M059J (cell line): Measurements from ENCODE around the gene CCDC196. TPM values are rescaled to one million over a fixed set of nuclear protein-coding genes. Genes with fewer than 3 reads are reported as not detected.

Experiments used
- DNase-seq: peaks from one replicate; pipeline ENCODE4 v3.0.0-alpha.2; 2012; ENCODE audit warnings: low read depth
- total RNA-seq: library from RNA; depleted of rRNA; stranded (reverse); fragments of >200 nt; shearing (Covaris generic); gene quantifications from 2 replicates; pipeline ENCODE4 v1.2.3, GENCODE V29; 2014; rRNA removed

CCDC196 gene, protein sequence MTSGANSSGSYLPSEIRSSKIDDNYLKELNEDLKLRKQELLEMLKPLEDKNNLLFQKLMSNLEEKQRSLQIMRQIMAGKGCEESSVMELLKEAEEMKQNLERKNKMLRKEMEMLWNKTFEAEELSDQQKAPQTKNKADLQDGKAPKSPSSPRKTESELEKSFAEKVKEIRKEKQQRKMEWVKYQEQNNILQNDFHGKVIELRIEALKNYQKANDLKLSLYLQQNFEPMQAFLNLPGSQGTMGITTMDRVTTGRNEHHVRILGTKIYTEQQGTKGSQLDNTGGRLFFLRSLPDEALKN
- total RNA-seq: not detected in 2 replicates

DNA sequence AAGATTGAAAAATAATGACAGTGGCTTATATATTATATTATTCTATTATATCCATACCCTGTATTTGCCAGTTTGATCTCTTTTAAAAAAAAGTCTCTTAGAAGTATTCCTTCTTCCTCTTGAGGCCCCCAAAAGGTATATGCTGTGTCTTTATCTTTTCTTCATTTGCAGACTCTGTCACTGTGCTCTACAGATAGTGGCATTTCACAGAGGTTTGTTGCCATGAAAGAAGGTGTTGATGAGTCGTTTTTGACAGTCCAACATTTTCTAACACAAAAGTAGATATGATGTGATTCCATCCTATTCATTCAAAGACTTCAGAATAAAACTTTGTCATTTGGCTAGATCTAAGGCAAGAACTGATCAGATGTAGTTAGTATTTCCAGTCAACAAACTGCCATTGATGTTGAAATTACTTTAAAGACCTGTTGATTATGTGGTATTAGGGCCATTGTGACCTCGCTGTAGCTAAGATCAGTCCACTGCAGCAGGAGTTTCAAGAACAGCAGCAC, at the start of gene CCDC196:
CCDC196 (plus strand) TSS at position 462 of the 512 bp plus-strand sequence. CDS start 132 bp downstream, outside the sequence.
- no peak for DNase-seq

DNA sequence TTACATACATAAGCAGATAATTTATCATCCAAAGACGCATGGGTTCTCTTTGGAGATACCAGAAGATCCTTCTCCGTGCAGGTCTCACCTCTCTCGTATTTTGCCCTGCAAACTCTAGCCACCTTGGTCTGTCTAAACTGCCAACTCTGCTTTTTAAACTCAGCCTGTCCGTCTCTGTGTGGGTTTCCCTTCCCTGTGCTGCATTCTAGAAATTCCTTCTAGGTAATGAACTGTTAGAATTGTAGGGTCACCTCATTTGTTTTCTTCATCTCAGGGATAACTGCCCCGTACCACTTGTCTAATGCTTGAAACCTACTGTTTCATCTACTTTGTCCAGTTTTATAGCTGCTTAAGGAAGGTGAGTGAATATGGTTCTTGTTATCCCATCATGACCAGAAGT, 45.4 kb upstream of the CCDC196 start:
- DNase-seq: no peak

DNA sequence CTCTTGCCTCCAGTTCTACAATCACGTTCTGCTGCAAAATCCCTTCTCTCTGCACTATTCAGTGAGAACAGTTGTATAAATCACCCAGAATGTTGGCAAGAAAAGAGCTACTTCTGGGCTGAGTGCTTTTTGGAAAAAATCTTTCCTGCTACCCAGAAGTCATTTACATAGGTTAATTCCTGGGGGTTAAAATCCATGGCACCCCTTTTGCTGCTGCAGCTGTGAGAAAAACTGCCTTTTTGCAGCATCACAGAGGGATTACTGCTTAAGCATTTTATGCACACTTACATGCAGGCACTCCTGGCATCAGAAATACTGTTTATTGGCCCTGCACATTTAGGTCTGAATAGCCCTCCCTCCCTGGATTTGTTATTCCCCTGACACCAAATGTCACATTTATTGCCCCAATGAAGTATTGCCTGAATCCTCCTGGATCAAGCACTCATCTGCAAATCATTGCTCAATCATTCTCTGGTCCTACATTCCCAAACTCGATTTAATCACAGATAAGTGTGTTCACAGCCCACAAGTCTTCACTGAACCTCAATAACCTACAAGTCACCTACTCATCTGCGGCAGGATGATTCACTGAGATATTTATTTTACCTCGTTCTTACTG, 43.1 kb upstream of the CCDC196 start:
- DNase-seq: peak; percentile 22

DNA sequence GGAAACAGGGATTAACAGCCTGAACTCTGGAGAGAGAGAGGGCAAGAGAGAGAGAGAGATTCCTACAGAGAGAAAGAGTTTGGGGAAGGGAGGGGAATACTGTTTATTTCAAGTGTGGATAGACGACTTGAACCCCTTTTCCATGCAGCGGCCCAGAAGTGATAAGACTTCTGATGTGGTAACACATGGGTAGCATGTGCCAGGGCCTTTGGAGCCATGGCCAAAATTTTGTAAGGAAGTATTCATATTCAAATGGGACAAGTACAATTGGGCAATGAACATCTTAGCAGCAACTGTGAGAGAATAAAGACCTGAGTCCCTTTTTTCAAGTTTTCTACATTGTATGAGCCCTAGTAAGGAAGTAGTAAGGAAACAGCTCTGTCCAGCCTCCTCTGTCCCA, 42.4 kb upstream of the CCDC196 start:
- no peak for DNase-seq

DNA sequence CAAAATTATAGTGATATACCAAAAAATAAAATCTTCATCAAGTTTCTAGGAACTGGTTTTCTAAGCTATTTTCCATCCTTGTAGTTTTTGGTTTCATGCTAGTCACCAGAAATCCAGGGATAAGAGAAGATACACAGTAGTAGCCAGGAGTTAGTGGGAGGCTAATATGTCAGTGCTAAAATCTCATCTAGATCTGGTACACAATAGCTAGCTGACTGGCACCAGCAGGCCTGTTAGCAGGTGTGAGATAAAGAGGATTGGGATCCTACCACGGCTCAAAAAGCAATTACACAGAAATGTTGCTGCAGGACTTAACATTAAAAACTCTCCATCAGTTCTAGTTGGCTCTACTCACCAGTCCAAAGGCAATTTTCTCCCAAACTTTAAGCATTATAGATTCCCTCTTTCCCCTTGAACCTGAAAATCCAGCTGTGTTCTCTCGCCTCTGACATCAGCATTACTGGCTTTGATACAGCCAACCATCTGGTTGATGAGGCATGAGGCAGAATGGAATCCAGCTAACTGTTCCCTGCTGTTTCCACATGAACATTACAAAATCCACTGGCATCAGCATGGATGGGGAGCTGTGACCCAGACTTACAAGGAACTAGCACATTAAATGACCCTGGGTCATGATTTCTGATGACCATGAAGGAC, 41.8 kb upstream of the CCDC196 start:
- DNase-seq: no peak

DNA sequence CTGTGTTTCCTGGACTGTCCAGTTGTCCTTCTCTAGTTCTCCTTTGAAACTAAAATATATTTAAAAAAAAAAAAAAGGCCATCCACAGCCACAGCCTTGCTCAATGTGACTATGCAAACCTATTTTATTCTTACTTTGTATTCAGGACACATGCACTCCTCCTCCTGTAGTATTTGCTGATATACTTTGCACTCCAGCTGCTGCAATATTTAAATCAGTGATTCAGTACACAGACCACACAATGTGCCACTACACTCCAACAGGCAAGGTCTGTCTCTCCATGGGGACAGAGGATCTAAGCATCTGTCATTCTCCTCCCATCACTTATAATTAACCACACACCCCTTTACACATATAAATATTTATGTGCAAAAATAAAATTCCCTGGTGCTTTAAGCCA, 40.2 kb upstream of the CCDC196 start:
- DNase-seq: no peak

DNA sequence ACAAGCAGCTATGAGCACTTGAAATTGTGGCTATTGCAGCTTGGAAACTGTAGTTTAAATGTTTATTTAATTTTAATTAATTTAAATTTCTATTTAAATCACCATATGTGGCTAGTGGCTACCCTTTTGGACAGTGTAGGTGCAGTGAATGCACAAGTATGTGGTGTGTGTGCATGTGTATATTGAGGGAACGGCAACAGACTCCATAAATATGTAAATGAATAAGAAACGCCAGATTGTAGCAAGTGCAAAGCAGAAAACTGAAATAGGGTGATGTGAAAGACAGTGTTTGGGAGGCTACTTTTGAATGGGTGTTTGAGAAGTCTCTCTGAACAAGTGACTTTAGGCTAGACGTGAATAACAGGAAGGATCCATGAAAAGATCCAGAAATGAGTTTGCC, 32.7 kb upstream of the CCDC196 start:
- DNase-seq: no peak

DNA sequence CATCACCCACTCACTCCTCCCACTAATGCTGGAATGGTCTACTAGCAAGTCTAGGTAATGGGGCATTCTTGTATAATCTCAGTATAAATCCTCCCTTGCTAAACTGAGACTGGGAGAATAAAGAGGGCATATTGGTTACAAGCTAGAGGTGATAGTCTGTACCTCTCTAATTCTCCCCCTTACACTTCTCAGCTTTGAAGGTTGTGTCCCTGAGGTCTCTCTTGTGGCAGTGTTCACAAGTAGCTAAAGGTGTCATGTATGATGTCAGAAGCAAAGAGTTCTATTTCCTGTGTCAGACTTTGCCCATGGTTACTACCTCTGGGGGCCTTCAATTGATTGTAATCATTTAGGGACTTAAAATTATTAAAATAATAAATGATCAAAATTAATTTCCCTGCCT, 26.6 kb upstream of the CCDC196 start:
- DNase-seq: no peak

DNA sequence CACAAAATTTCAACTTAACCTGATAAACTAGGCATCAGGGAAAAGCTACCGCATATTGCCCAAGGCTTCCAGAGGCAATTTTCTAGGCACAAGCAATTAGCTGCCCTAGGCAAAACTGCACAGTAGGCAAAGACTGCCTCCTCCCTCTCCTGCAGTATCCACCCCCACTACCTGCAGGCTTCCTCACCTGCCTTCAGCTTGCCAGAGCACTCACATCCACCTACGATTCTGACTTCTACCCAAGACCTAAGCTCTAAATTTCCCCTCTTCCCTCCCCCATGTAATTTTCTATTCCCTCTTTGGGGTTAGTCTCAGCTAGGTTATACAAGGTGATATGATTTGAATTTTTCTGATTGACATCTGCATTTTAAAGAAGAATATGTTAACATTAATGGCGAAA, 21.9 kb upstream of the CCDC196 start:
- DNase-seq: no peak

DNA sequence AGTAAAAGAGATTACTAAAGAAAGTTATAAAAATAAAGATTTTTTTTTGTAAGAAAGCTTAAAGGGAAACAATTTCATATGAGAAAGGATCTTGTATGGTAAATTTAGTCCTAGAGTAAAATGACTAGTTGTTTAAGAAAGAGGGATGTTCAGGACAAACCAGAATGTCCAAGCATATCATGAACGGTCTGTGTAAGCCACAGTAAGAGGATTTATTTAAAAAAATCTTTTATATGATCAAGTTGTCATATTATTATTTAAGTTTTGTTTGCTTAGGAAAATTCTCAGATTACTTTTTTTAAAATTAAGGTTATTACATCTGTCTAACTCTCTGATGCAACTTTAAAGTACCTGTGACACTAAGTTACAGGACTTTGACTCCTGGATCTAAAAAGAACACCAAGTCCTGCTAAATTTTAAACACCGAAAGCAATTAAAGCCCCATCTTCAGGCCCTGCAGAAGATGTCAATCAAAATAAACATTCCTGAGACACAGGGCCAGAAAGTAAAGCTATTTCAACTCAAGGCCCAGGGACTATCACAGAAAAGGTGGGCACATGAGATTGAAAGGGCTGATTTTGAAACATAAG, 17.3 kb upstream of the CCDC196 start:
- no peak for DNase-seq

DNA sequence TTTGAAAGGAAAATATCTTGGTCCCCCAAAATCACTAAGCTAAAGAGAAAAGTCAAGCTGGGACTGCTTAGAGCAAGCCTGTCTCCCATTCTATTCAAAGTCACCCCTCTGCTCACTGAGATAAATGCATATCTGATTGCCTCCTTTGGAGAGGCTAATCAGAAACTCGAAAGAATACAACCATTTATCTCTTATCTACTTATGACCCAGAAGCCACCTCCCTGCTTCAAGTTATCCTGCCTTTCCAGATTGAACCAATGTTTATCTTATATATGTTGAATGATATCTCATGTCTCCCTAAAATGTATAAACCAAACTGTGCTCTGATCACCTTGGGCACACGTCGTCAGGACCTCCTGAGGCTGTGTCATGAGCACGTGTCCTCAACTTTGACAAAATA, 14.6 kb upstream of the CCDC196 start:
- DNase-seq: no peak

DNA sequence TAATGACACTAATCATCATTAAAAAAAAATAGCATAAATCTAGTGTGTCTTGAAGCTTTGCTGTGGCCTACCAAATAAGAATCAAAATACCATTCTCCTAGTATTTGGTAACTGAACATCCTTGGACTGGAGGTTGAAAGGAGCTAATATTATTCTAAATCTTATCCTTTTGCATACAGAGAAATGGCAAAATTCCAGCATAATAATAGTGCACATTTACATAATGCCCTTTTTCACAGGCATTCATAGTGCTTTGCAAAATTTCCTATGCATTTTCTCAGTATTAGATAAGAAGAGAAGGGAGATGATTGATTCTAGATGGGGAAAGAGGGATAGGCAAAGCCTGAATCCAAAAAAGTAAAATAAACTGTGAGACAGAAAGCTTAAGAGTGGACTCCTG, 13.9 kb upstream of the CCDC196 start:
- DNase-seq: no peak

DNA sequence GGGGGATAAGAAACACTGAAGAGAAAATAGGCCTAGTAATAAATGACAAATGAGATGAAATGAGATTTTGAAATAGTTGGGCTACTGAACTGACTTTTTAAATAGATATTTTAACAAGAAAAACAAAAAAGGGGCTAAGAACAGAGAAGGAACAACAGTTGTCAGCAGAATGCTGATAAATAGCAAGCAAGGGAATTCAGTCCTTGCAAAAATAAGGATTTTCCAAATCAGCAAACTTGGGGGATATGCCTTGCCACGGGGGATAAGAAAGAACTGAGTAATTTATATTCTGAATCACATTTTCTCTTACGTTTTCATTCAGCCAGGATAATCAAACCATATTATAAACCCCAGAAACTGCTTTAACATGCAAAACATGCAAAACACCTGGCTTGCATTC, 12.9 kb upstream of the CCDC196 start:
- DNase-seq: no peak

DNA sequence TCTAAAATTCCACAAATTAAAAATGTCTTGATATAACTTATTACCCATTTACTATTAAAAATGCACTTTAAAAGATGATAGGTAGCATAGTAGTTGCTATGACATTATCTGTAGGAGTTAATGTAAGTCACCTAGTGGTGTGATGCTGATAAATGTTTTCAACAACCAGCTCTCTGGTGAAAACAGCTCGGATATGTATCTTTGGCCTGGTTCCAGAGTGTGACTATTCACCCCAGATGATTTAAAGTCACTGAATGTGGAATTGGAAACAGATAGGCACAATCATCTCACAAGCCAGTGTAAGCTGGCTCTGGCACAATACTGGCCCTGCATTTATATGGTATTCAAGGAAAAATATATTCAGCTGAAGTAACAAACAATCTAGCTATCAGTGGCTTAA, 9.2 kb upstream of the CCDC196 start:
- DNase-seq: peak; percentile 27

DNA sequence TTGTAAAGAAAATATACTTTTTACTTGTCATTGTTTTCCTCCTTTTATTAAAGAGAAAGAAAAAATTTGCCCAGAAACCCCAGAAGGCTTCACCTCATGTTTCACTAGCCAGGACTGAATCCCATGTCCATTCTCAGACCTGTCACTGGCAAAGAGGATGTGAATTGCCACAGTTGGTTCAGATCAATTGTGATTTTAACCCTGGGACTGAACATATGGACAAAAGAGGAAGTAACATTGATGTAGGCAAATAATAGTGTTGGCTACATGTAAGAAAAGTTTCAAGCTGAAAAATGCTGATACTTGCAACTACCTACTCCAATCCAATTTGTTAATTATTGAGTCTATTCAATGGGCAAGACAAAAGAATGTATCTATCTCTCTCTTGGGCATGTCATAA, 8.6 kb upstream of the CCDC196 start:
- DNase-seq: no peak

DNA sequence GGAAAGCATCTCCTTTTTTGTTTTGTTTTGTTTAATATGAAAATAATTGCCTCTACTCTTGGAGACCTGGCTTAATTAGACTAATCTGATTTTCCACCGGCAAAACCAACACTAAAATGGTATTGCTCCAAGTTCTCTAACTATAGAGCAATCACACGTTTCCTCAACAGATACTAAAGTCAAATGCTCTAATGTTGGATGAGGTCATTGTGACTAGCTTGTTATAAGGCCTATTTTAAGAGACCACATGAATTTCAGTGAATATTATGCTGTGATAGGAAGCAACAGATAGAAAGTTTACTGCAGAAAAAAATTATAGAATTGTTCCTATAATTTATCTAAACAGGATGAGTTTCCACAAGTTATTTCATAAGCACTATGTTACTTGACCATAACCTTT, 3.3 kb upstream of the CCDC196 start:
- no peak for DNase-seq

DNA sequence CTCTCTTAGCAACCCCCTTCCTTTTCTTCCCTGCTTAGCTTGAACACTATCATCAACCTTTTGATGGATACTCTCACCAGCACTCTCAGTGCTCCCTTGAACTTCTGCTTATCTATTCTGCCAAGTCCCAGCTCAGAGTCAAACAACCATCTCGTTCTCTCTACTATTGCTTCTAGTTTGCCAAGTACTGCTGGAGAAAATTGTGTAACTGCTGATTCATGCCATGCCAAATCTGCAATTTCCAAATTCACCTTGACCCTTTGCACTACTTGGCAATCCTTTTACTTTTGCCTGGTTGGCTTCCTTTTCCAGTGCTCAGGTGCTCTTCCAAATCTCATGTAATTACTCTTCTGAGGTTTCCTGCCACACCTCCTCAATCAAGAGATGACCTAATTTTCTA, 2.8 kb upstream of the CCDC196 start:
- no peak for DNase-seq

DNA sequence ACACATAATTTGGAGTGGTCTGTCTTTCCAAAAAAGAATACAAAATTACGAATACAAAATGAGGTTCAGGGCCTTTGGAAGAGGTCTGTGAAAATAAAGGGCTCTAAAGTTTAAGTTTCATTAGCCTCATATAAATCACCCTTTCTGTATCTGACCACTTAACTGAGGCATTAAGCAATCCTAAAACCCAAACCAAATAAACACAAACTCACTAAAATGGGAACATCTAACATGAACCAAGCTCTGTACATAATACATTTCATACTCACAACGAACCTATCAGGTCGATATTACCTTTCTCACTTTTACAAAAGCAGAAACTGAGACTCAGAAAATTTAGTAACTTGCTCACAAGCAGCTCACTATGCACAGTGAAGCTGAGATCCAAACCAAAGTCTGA, 1.1 kb upstream of the CCDC196 start:
- DNase-seq: no peak

DNA sequence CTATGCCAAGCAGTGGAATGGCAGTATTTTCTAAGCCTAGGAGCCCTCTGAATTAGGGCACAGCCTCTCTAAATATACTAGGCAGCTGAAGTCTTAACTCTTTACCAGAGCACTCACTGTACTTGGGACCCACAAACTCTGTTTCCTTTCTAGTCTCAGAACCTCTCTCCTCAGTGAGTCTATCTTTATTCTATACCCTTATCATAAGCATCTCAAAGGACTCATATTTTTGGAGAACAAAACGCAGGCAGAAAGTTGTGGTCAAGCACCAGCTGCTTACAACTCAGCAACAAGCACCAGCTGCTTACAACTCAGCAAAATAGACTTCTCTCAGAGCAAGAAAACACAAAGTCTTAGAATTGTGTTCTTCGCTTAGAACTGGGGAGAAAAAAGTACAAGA, 993 bp downstream of the CCDC196 start:
- DNase-seq: no peak

DNA sequence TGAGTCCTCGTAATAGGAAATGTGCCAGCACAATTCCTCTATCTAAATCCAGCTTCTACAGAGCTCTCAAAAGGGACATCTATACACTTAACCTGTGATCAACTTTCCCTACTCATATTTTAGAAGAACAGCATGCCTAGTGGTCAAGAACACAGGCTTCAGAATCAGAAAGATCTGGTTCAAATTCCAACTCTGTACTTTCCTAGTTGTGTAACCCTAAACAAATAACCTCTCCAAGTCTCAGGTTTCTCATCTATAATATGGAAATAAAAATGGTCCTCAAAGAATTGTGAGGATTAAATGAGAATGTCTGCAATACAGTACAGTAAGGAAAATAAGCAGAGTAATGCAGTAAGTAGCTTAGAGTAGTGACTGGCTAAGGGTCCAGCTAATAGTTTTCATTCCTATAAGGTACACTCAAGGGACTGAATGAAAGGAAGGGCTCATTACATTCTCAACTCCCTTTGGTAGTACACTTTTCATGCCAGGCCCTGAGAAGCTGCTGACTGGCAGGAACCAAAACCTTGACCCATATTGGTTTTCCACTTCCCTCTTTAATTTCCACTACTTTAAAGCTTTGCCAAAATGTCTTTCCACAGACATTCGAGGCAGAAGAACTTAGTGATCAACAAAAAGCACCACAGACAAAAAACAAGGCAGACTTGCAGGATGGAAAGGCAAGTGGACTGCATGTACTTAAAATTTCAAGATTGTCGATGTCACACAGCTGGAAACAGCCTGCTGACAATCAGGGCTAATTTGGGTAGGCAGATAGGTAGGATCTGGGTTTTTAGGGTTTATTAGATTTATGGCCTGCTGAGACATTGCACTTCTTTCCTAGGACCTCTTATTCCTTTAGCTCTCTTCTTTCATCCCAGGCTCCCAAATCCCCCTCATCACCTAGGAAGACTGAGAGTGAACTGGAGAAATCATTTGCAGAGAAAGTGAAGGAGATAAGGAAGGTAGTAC, 4.3 kb downstream of the CCDC196 start:
- DNase-seq: no peak

DNA sequence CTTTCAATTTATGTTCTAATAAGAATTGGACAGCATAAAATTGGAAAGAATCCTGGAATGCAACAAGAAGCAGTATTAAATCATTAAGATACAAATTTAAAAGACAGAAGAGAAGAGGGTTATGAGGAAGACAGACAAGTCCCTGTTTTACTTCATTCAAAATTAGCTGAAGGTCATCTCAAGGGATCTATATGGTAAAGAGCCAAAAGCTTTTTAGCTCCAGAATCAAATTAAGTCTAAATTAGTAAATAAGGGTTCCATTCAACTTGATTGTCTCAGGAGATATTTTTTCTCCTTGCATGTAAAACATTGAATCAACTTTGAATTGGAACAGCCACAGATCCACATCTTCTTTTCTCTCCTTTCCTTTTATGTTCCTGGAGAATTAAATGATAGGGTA, 7.6 kb downstream of the CCDC196 start:
- no peak for DNase-seq
